ENCODE measurements around the gene ELFN1.

The ELFN1 gene

GRCh38 chr7:1698951-1699350, 28.9 kb downstream of the ELFN1 start:
- H3K4me3 ChIP-seq (replicated peaks; ENCODE audit: low read depth, low read length), result no peak overlapping the region
- H3K27me3 ChIP-seq (replicated peaks; ENCODE audit: control insufficient read depth, insufficient read depth, low read length), result no peaks in the 10 kb centered on the region; the same call in 1 of the 2 replicates
- H3K36me3 ChIP-seq (ENCODE audit: control insufficient read depth, insufficient read depth, low read length), result no peaks in the 10 kb centered on the region
- no peak for TF ChIP-seq CTCF (IDR thresholded peaks at IDR 0.05; ENCODE audit: insufficient read depth, low read length, poor library complexity, severe bottlenecking)
- no peak for DNase-seq (ENCODE audit: extremely low read depth, insufficient read length)

- H3K36me3 ChIP-seq (ENCODE audit: control insufficient read depth, insufficient read depth, low read length), result no peaks in the 10 kb centered on the region
- no peak for DNase-seq (ENCODE audit: extremely low read depth, insufficient read length)
- no peak overlapping the region for H3K4me3 ChIP-seq (replicated peaks; ENCODE audit: low read depth, low read length)
- H3K27me3 ChIP-seq (replicated peaks; ENCODE audit: control insufficient read depth, insufficient read depth, low read length), result no peaks in the 10 kb centered on the region; the same call in 1 of the 2 replicates
- no peak for TF ChIP-seq CTCF (IDR thresholded peaks at IDR 0.05; ENCODE audit: insufficient read depth, low read length, poor library complexity, severe bottlenecking)
Measured at GRCh38 chr7:1700086-1700485, 30.0 kb downstream of the ELFN1 start.

GRCh38 chr7:1700536-1701333, 30.7 kb downstream of the ELFN1 start:
- DNase-seq (ENCODE audit: extremely low read depth, insufficient read length), result no peak
- TF ChIP-seq CTCF (IDR thresholded peaks at IDR 0.05; ENCODE audit: insufficient read depth, low read length, poor library complexity, severe bottlenecking), result no peak
- no peaks in the 10 kb centered on the region for H3K36me3 ChIP-seq (ENCODE audit: control insufficient read depth, insufficient read depth, low read length)
- H3K4me3 ChIP-seq (replicated peaks; ENCODE audit: low read depth, low read length), result no peak overlapping the region
- no peaks in the 10 kb centered on the region; the same call in 1 of the 2 replicates for H3K27me3 ChIP-seq (replicated peaks; ENCODE audit: control insufficient read depth, insufficient read depth, low read length)

GRCh38 chr7:1702652-1703051, 32.6 kb downstream of the ELFN1 start:
- H3K27me3 ChIP-seq (replicated peaks; ENCODE audit: control insufficient read depth, insufficient read depth, low read length), result no peaks in the 10 kb centered on the region; the same call in 1 of the 2 replicates
- no peak for TF ChIP-seq CTCF (IDR thresholded peaks at IDR 0.05; ENCODE audit: insufficient read depth, low read length, poor library complexity, severe bottlenecking)
- H3K36me3 ChIP-seq (ENCODE audit: control insufficient read depth, insufficient read depth, low read length), result no peaks in the 10 kb centered on the region
- no peak for DNase-seq (ENCODE audit: extremely low read depth, insufficient read length)
- H3K4me3 ChIP-seq (replicated peaks; ENCODE audit: low read depth, low read length), result no peak overlapping the region

GRCh38 chr7:1703441-1703840, 33.4 kb downstream of the ELFN1 start:
- DNase-seq (ENCODE audit: extremely low read depth, insufficient read length), result no peak

More at GRCh38 chr7:1703441-1703840, 33.4 kb downstream of the ELFN1 start:
- TF ChIP-seq CTCF (IDR thresholded peaks at IDR 0.05; ENCODE audit: insufficient read depth, low read length, poor library complexity, severe bottlenecking), result no peak
- Histone ChIP-seq H3K27me3 (replicated peaks; ENCODE audit: control insufficient read depth, insufficient read depth, low read length) (no peaks in the 10 kb centered on the region; the same call in 1 of the 2 replicates), H3K4me3 (replicated peaks; ENCODE audit: low read depth, low read length) (no peak overlapping the region), H3K36me3 (ENCODE audit: control insufficient read depth, insufficient read depth, low read length) (no peaks in the 10 kb centered on the region)
